HepG2 (cell line): ENCODE data around the gene SLU7. TPM values are rescaled to one million over a fixed set of nuclear protein-coding genes. Genes with fewer than 3 reads are reported as not detected.

Source experiments
- AGO2 ChIP-seq: fragments of 200-400 bp; formaldehyde crosslinking; optimal IDR thresholded peaks from 2 replicates; pipeline ENCODE3; 2017; ENCODE audit warnings: mild to moderate bottlenecking, low read depth, low read length, moderate library complexity
- ETV5 ChIP-seq: IDR thresholded peaks from 2 replicates; pipeline ENCODE4 v1.6.1; 2018; ENCODE audit warnings: missing biosample characterization, missing genetic modification reagents, inconsistent platforms, borderline replicate concordance
- GLI4 ChIP-seq: sonication (generic); formaldehyde crosslinking; IDR thresholded peaks from 2 replicates; pipeline ENCODE4 v1.5.1; 2020; ENCODE audit warnings: missing genetic modification reagents, mild to moderate bottlenecking, moderate library complexity, borderline replicate concordance
- JUND ChIP-seq: sonication (generic); formaldehyde crosslinking; IDR thresholded peaks from 2 replicates; pipeline ENCODE4 v1.8.0; 2022; ENCODE audit warnings: mild to moderate bottlenecking, missing genetic modification reagents
- MYNN ChIP-seq: sonication (generic); formaldehyde crosslinking; IDR thresholded peaks from 2 replicates; pipeline ENCODE4 v1.4.0; 2020; ENCODE audit warnings: mild to moderate bottlenecking, low read depth, missing genetic modification reagents
- NR2C2 ChIP-seq: sonication (generic); formaldehyde crosslinking; IDR thresholded peaks from 2 replicates; pipeline ENCODE4 v1.4.0; 2020; ENCODE audit warnings: missing genetic modification reagents, mild to moderate bottlenecking, moderate library complexity, borderline replicate concordance
- PATZ1 ChIP-seq: sonication (generic); formaldehyde crosslinking; IDR thresholded peaks from 2 replicates; pipeline ENCODE4 v1.4.0; 2020; ENCODE audit warnings: missing genetic modification reagents
- RFX3 ChIP-seq: IDR thresholded peaks from 2 replicates; pipeline ENCODE4 v1.6.1; 2016; ENCODE audit warnings: missing biosample characterization, missing genetic modification reagents
- SAP130 ChIP-seq: IDR thresholded peaks from 2 replicates; pipeline ENCODE4 v1.6.1; 2016; ENCODE audit warnings: low read depth
- SNAPC4 ChIP-seq: sonication (generic); formaldehyde crosslinking; IDR thresholded peaks from 2 replicates; pipeline ENCODE4 v1.4.0; 2020; ENCODE audit warnings: mild to moderate bottlenecking, missing genetic modification reagents
- TERF1 ChIP-seq: sonication (generic); formaldehyde crosslinking; IDR thresholded peaks from 2 replicates; pipeline ENCODE4 v1.8.0; 2022; ENCODE audit warnings: mild to moderate bottlenecking, missing genetic modification reagents, moderate library complexity
- ZNF160 ChIP-seq: sonication (generic); formaldehyde crosslinking; IDR thresholded peaks from 2 replicates; pipeline ENCODE4 v1.8.0; 2022; ENCODE audit warnings: mild to moderate bottlenecking, inconsistent platforms, missing genetic modification reagents
- ZNF207 ChIP-seq: fragments of 450-650 bp; IDR thresholded peaks from 2 replicates; pipeline ENCODE4 v1.6.1; 2016; ENCODE audit warnings: antibody characterized with exemption, borderline replicate concordance
- ZNF543 ChIP-seq: sonication (generic); formaldehyde crosslinking; IDR thresholded peaks from 2 replicates; pipeline ENCODE4 v1.4.0; 2020; ENCODE audit warnings: mild to moderate bottlenecking, missing genetic modification reagents
- ZSCAN31 ChIP-seq: sonication (generic); formaldehyde crosslinking; IDR thresholded peaks from 2 replicates; pipeline ENCODE4 v1.5.0; 2020; ENCODE audit warnings: low read depth, mild to moderate bottlenecking, missing genetic modification reagents
- polyA plus RNA-seq, 8 experiments: library from polyadenylated mRNA; depleted of rRNA in 3 of 8; stranded (reverse) in 7 of 8; unstranded in 1 of 8; fragments of >200 nt; fragmentation: Illumina TruSeq in 4 of 8; extraction: Trizol in 4 of 8; gene quantifications; 2 replicates each; pipeline versions ENCODE4 v1.2.1 to v1.2.3, GENCODE V29; 2011 to 2016; ENCODE audit warnings: low read depth in 4 of 8, missing spikeins in 1 of 8, mixed read lengths in 1 of 8; ENCODE audit not compliant: insufficient read depth in 1 of 8
- total RNA-seq, 5 experiments: library from RNA; depleted of rRNA; stranded (reverse); fragments of >200 nt; fragmentation: Illumina TruSeq; extraction: Trizol; gene quantifications; 2 replicates each; pipeline ENCODE4 v1.2.3, GENCODE V29; 2016; ENCODE audit warnings: low read depth in 1 of 5
- TF ChIP-seq, protein P1 (sequence below): fragments of 450-650 bp; IDR thresholded peaks from 2 replicates; pipeline ENCODE4 v1.6.1; 2016
- TF ChIP-seq, protein P2 (sequence below): sonication (generic); formaldehyde crosslinking; IDR thresholded peaks from 2 replicates; pipeline ENCODE4 v1.8.0; 2022; ENCODE audit warnings: missing genetic modification reagents, mild to moderate bottlenecking, borderline replicate concordance

The SLU7 gene
- total and polyA plus RNA-seq, 2 of the 13 experiments (the other 11 are each of a cell fraction or from before 2014, with no cell fraction given), result 24.0 to 39.2 TPM

GRCh38 chr5:160418561-160419457, at the start of gene SLU7 (continued):
- TF ChIP-seq TERF1 (CRISPR knock-in tag) (no peak), ZNF207 (no peak), GLI4 (CRISPR knock-in tag) (no peak), NR2C2 (CRISPR knock-in tag) (peak; percentile 60; the same call in 1 of the 2 replicates), ZSCAN31 (CRISPR knock-in tag) (peak; percentile 65; the same call in 1 of the 2 replicates), PATZ1 (peak; percentile 94), ZNF543 (CRISPR knock-in tag) (no peak), JUND (CRISPR knock-in tag) (no peak), RFX3 (CRISPR knock-in tag) (no peak), ZNF160 (CRISPR knock-in tag) (no peak), MYNN (CRISPR knock-in tag) (no peak), SNAPC4 (CRISPR knock-in tag) (no peak), AGO2 (no peak), ETV5 (CRISPR knock-in tag) (peak; percentile 52; the same call in 1 of the 2 replicates), SAP130 (CRISPR knock-in tag) (peak; percentile 95)
- TF ChIP-seq, protein P1, sequence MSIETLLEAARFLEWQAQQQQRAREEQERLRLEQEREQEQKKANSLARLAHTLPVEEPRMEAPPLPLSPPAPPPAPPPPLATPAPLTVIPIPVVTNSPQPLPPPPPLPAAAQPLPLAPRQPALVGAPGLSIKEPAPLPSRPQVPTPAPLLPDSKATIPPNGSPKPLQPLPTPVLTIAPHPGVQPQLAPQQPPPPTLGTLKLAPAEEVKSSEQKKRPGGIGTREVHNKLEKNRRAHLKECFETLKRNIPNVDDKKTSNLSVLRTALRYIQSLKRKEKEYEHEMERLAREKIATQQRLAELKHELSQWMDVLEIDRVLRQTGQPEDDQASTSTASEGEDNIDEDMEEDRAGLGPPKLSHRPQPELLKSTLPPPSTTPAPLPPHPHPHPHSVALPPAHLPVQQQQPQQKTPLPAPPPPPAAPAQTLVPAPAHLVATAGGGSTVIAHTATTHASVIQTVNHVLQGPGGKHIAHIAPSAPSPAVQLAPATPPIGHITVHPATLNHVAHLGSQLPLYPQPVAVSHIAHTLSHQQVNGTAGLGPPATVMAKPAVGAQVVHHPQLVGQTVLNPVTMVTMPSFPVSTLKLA, result 0 out of 2 replicates have a peak, but pooled peaks have one; percentile 29
- TF ChIP-seq, protein P2, sequence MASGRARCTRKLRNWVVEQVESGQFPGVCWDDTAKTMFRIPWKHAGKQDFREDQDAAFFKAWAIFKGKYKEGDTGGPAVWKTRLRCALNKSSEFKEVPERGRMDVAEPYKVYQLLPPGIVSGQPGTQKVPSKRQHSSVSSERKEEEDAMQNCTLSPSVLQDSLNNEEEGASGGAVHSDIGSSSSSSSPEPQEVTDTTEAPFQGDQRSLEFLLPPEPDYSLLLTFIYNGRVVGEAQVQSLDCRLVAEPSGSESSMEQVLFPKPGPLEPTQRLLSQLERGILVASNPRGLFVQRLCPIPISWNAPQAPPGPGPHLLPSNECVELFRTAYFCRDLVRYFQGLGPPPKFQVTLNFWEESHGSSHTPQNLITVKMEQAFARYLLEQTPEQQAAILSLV, result peak; percentile 76
